ENCODE results near the gene GSTM1. TPM values are rescaled to one million over a fixed set of nuclear protein-coding genes. Genes with fewer than 3 reads are reported as not detected.

The GSTM1 gene
- total and polyA plus RNA-seq, 2 donors (not counting 1 experiment from before 2014, with no cell fraction given): 30.5 to 40.0 TPM

GRCh38 chr1:109652402-109652801, 35.2 kb upstream of the GSTM1 start:
- no peak overlapping the region for H3K4me3 Mint-ChIP-seq
- Histone ChIP-seq H3K4me2 (replicated peaks; ENCODE audit: low read depth, low read length, poor library complexity, severe bottlenecking) (no peak overlapping the region), H3K27me3 (replicated peaks in 1 of 4; ENCODE audit: control extremely low read depth in 1 of 4, control insufficient read depth in 3 of 4, insufficient read depth in 4 of 4, low read length in 3 of 4) (peaks cover 0 to 9% (median 3%) of the 10 kb centered on the region in 4 experiments), H4K20me1 (ENCODE audit: control insufficient read depth, insufficient read depth, low read length, poor library complexity, severe bottlenecking) (no peaks in the 10 kb centered on the region), H2AFZ (ENCODE audit: insufficient read depth, low read depth, low read length, poor library complexity, severe bottlenecking) (no peak overlapping the region), H3K36me3 (replicated peaks in 1 of 2; ENCODE audit: control extremely low read depth in 1 of 2, control insufficient read depth in 1 of 2, extremely low read depth in 1 of 2, insufficient read depth in 2 of 2, low read length in 1 of 2) (no peaks in the 10 kb centered on the region), H3K4me1 (ENCODE audit: control insufficient read depth in 2 of 2, insufficient read depth in 2 of 2, low read length in 2 of 2) (peaks cover 11 to 17% of the 10 kb centered on the region in 2 donors), H3K9me3 (ENCODE audit: control extremely low read depth in 1 of 3, control insufficient read depth in 2 of 3, insufficient read depth in 1 of 3, low read length in 2 of 3) (no peaks in the 10 kb centered on the region), H3K79me2 (ENCODE audit: control insufficient read depth, insufficient read depth, low read length) (no peaks in the 10 kb centered on the region), H3K9ac (ENCODE audit: low read length) (no peak overlapping the region), H3K27ac (ENCODE audit: low read length in 2 of 2) (no peak overlapping the region), H3K4me3 (ENCODE audit: control extremely low read depth in 1 of 5, extremely low read depth in 1 of 5, insufficient read depth in 1 of 5, low read depth in 2 of 5, low read length in 4 of 5) (no peak overlapping the region)
- TF ChIP-seq EZH2 (IDR thresholded peaks at IDR 0.05; ENCODE audit: borderline replicate concordance, insufficient read depth, low read depth, low read length, poor library complexity, severe bottlenecking): no peak
- no peak for TF ChIP-seq CTCF (IDR thresholded peaks at IDR 0.05)
- no peak overlapping the region for H3K27ac Mint-ChIP-seq
- H3K27me3 Mint-ChIP-seq: peaks cover 29% of the 10 kb centered on the region
- no peak for ATAC-seq (ENCODE audit: low read depth)
- no CpG with 5 or more reads among the region's 2 CpGs for WGBS (ENCODE audit: insufficient coverage)
- no peaks in the 10 kb centered on the region for H3K9me3 Mint-ChIP-seq (ENCODE audit: insufficient read depth)
- peaks cover 23% of the 10 kb centered on the region for H3K4me1 Mint-ChIP-seq
- ChIA-PET POLR2A (no interaction called here), CTCF (interaction anchor here (0.8 to 5.6 kb wide), 6 partner anchors 9 to 332 kb away, joined by 3 to 90 read pairs (median 16); partner anchors contain the start of gene AHCYL1)
- no peak for DNase-seq
- intact Hi-C loops (cut with micrococcal nuclease): loop anchor here (10.0 kb wide), 1 partner anchor 168 kb away; the partner anchor contains the start of gene ATXN7L2

DNA sequence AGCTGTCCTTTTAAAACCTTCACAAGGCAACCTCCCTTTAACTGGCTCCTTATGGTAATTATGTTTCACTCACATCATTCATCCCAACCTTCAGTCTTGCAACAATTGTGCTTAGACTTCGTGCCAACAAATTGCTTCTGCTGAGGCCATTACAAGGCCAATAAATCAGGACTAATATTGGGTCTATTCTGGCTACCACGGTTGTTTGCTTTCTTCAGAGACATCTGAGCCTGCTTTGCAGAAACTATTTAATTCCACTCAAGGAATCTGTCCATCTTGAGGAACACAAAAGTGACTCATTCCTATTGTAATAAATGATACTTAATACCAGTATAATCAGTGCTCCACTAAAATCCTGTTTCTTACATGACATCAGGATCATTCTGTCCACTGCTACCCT, 34.3 kb upstream of the GSTM1 start:
- no peak for ATAC-seq (ENCODE audit: low read depth)
- WGBS (ENCODE audit: insufficient coverage): no CpG with 5 or more reads among the region's 2 CpGs
- ChIA-PET CTCF (interaction anchor here (1.3 to 5.6 kb wide), 5 partner anchors 10 to 331 kb away, joined by 3 to 90 read pairs (median 19); partner anchors contain the start of gene AHCYL1), POLR2A (no interaction called here)
- Mint-ChIP-seq H3K9me3 (ENCODE audit: insufficient read depth) (no peaks in the 10 kb centered on the region), H3K27me3 (peaks cover 29% of the 10 kb centered on the region), H3K27ac (no peak overlapping the region), H3K4me3 (no peak overlapping the region), H3K4me1 (peaks cover 23% of the 10 kb centered on the region)
- Histone ChIP-seq H3K27me3 (replicated peaks in 1 of 4; ENCODE audit: control extremely low read depth in 1 of 4, control insufficient read depth in 3 of 4, insufficient read depth in 4 of 4, low read length in 3 of 4) (peaks cover 0 to 9% (median 3%) of the 10 kb centered on the region in 4 experiments), H3K79me2 (ENCODE audit: control insufficient read depth, insufficient read depth, low read length) (no peaks in the 10 kb centered on the region), H3K4me2 (replicated peaks; ENCODE audit: low read depth, low read length, poor library complexity, severe bottlenecking) (no peak overlapping the region), H3K27ac (ENCODE audit: low read length in 2 of 2) (no peak overlapping the region), H3K4me1 (ENCODE audit: control insufficient read depth in 2 of 2, insufficient read depth in 2 of 2, low read length in 2 of 2) (peaks cover 11 to 17% of the 10 kb centered on the region in 2 donors), H3K9me3 (ENCODE audit: control extremely low read depth in 1 of 3, control insufficient read depth in 2 of 3, insufficient read depth in 1 of 3, low read length in 2 of 3) (no peaks in the 10 kb centered on the region), H3K4me3 (ENCODE audit: control extremely low read depth in 1 of 5, extremely low read depth in 1 of 5, insufficient read depth in 1 of 5, low read depth in 2 of 5, low read length in 4 of 5) (no peak overlapping the region), H3K36me3 (replicated peaks in 1 of 2; ENCODE audit: control extremely low read depth in 1 of 2, control insufficient read depth in 1 of 2, extremely low read depth in 1 of 2, insufficient read depth in 2 of 2, low read length in 1 of 2) (peaks cover 0 to 4% of the 10 kb centered on the region in 2 experiments), H4K20me1 (ENCODE audit: control insufficient read depth, insufficient read depth, low read length, poor library complexity, severe bottlenecking) (no peaks in the 10 kb centered on the region), H2AFZ (ENCODE audit: insufficient read depth, low read depth, low read length, poor library complexity, severe bottlenecking) (no peak overlapping the region), H3K9ac (ENCODE audit: low read length) (no peak overlapping the region)
- intact Hi-C loops (cut with micrococcal nuclease): loop anchor here (10.0 kb wide), 1 partner anchor 169 kb away; the partner anchor contains the start of gene ATXN7L2
- no peak for DNase-seq
- no peak for TF ChIP-seq EZH2 (IDR thresholded peaks at IDR 0.05; ENCODE audit: borderline replicate concordance, insufficient read depth, low read depth, low read length, poor library complexity, severe bottlenecking)
